ENCODE data around the gene LDB3.

LDB3 gene

DNA sequence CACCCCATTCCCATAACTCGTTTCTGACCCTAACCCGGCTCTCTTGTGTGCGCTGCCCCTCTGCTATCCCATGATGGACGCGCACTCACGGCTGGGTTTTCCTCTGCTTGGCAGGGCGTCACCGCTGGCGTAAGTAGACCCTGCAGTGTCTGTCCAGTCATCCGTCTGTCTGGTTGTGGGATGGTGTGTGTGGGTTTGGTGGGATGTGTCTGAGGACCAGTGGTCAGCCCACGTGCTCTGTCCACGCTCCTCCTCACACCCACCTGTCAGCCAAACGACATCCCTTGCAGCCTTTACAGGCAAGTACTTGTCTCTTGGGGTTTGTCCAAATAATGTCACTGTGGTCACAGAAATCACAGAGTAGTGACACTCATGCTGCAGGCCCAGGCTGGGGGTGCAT lies 20.8 kb downstream of the LDB3 start:
- no peaks in the 10 kb centered on the region for H3K9me3 ChIP-seq
- H3K27me3 ChIP-seq: no peaks in the 10 kb centered on the region
- peak overlapping the region; percentile 82 to 89 for H3K27ac ChIP-seq
- peaks cover 0 to 99% (median 60%) of the 10 kb centered on the region in 4 donors for H3K4me1 ChIP-seq
- no peak for DNase-seq
- H3K36me3 ChIP-seq: peaks cover 15 to 28% (median 18%) of the 10 kb centered on the region in 3 donors
- intact Hi-C loops (cut with DNase I; ENCODE audit: low total_unique reads): no loop called here
- H3K4me3 ChIP-seq: no peak overlapping the region
- TF ChIP-seq CTCF (IDR thresholded peaks at IDR 0.05): no peak

DNA sequence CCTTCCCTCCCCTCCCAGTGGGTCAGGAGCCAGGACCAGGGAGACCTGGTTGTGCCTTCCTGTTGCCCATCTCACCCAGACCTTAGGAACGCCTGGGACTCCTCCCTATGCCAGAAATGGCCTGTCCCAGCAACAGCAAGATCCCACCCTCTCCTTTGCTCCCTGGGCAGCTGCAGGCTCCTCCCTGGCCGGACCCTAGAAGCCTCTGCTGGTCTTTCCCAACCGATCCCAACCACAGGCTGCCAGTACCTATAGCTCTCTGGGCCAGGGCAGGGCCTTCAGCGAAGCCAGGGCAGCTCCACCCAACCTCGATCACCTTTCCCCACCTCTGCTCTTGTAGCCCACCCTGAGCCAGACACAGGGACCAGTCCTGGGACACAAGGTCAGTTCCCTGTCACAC lies 21.9 kb downstream of the LDB3 start:
- H3K27ac ChIP-seq: peak overlapping the region; percentile 65 to 89
- TF ChIP-seq CTCF (IDR thresholded peaks at IDR 0.05): no peak
- H3K9me3 ChIP-seq: no peaks in the 10 kb centered on the region
- no peak overlapping the region for H3K4me3 ChIP-seq
- DNase-seq: no peak
- no peaks in the 10 kb centered on the region for H3K27me3 ChIP-seq
- intact Hi-C loops (cut with DNase I; ENCODE audit: low total_unique reads): loop anchor here (10.0 kb wide), 1 partner anchor 405 kb away; the partner anchor contains the start of genes GLUD1 and SHLD2
- H3K4me1 ChIP-seq: peaks cover 0 to 89% (median 49%) of the 10 kb centered on the region in 4 donors
- peaks cover 26 to 39% (median 26%) of the 10 kb centered on the region in 3 donors for H3K36me3 ChIP-seq

- no peak for DNase-seq
- Histone ChIP-seq H3K4me1 (peaks cover 0 to 84% (median 47%) of the 10 kb centered on the region in 4 donors), H3K27ac (peak overlapping the region; percentile 65 to 89), H3K27me3 (no peaks in the 10 kb centered on the region), H3K9me3 (no peaks in the 10 kb centered on the region), H3K36me3 (peaks cover 29 to 44% (median 30%) of the 10 kb centered on the region in 3 donors), H3K4me3 (no peak overlapping the region)
- intact Hi-C loops (cut with DNase I; ENCODE audit: low total_unique reads): loop anchor here (10.0 kb wide), 1 partner anchor 404 kb away; the partner anchor contains the start of genes GLUD1 and SHLD2
- no peak for TF ChIP-seq CTCF (IDR thresholded peaks at IDR 0.05)
These were observed 22.4 kb downstream of the LDB3 start for GRCh38 chr10:86690657-86691084.

GRCh38 chr10:86691333-86692022 lies 23.2 kb downstream of the LDB3 start:
- DNase-seq: no peak
- Histone ChIP-seq H3K36me3 (peaks cover 29 to 45% (median 35%) of the 10 kb centered on the region in 3 donors), H3K27me3 (no peaks in the 10 kb centered on the region), H3K27ac (peak overlapping the region; percentile 65 to 89), H3K4me3 (no peak overlapping the region), H3K9me3 (no peaks in the 10 kb centered on the region), H3K4me1 (peaks cover 0 to 76% (median 47%) of the 10 kb centered on the region in 4 donors)
- TF ChIP-seq CTCF (IDR thresholded peaks at IDR 0.05): no peak
- intact Hi-C loops (cut with DNase I; ENCODE audit: low total_unique reads): loop anchor here (10.0 kb wide), 1 partner anchor 403 kb away; the partner anchor contains the start of genes GLUD1 and SHLD2

DNA sequence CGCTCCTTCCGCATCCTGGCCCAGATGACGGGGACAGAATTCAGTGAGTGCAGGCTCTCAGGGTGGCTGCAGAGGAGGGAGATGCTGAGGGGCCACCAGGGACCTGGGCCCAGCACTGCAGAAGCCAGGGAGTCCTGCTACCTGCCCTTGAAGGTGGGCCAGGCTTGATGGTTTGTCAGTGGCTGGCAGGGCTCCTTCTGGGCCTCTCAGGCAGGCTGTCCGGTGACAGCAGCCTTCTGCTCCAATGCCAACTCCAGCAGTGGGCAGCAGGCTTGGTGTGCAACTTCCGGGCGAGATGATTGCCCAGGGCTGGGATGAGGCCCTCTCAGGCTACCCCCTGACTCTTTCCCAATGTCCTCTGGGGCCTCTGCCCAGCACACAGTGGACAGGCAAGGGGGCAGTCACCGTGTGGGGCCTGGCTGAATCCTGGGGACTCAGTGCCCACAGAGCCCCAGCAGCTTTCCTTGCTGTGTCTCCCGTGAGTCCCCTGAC lies 23.8 kb downstream of the LDB3 start:
- Histone ChIP-seq H3K36me3 (peaks cover 33 to 51% (median 35%) of the 10 kb centered on the region in 3 donors), H3K27ac (peak overlapping the region; percentile 65 to 89), H3K4me1 (peaks cover 0 to 70% (median 43%) of the 10 kb centered on the region in 4 donors), H3K27me3 (no peaks in the 10 kb centered on the region), H3K4me3 (no peak overlapping the region), H3K9me3 (no peaks in the 10 kb centered on the region)
- intact Hi-C loops (cut with DNase I; ENCODE audit: low total_unique reads): loop anchor here (10.0 kb wide), 1 partner anchor 403 kb away; the partner anchor contains the start of genes GLUD1 and SHLD2
- DNase-seq: no peak
- TF ChIP-seq CTCF (IDR thresholded peaks at IDR 0.05): no peak
